ENCODE data around the gene METTL18. TPM values are rescaled to one million over a fixed set of nuclear protein-coding genes. Genes with fewer than 3 reads are reported as not detected.

Gene METTL18
- total RNA-seq, 4 donors from 2014 or later, result 1.2 to 5.5 (median 2.3) TPM

DNA sequence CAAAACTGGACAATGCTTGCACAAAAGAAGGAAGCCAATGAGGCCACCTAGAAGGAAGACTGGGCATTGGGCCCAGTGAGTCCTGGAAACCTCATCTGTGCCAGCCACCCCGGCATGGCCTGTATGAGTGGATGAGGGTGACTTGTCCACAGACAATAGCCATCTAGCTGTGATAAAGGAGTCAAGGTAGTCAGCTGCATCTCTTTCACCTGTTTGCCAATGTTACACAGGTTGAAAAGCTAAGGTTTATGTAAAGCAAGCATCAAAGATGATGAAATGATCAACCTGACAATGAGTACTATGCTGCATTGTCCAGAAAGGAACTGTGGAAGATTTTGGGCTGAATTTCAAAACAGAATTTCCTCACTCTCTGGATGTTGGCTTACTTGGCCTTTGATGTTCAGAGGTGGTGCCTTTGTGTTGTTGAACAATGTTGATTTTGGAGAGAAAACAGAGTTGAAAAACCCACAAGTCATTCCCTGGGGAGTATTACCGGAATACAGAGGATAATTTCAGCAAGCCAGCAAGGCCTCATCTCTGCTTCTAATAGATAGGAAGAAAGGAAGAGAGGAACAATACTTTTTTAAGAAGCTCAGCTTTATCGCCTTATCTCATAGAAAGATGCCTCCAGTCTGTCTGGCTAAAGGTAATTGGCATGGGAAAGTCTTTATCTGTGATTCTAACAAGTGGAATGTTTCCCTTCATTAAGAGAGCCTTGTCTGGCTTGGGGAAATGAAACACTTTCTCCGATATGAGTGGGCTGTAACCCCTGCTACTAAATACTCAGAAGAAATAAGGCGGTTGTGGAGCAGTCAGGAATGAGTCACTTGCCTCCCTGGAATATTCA, 49.5 kb downstream of the METTL18 start:
- H3K4me1 ChIP-seq, result peaks cover 6% of the 10 kb centered on the region
- DNase-seq (ENCODE audit: low spot score in 2 of 2), result no peak
- peaks cover 7% of the 10 kb centered on the region for H3K27me3 ChIP-seq
- no peak for TF ChIP-seq POLR2A (IDR thresholded peaks at IDR 0.05)
- TF ChIP-seq, protein P1, sequence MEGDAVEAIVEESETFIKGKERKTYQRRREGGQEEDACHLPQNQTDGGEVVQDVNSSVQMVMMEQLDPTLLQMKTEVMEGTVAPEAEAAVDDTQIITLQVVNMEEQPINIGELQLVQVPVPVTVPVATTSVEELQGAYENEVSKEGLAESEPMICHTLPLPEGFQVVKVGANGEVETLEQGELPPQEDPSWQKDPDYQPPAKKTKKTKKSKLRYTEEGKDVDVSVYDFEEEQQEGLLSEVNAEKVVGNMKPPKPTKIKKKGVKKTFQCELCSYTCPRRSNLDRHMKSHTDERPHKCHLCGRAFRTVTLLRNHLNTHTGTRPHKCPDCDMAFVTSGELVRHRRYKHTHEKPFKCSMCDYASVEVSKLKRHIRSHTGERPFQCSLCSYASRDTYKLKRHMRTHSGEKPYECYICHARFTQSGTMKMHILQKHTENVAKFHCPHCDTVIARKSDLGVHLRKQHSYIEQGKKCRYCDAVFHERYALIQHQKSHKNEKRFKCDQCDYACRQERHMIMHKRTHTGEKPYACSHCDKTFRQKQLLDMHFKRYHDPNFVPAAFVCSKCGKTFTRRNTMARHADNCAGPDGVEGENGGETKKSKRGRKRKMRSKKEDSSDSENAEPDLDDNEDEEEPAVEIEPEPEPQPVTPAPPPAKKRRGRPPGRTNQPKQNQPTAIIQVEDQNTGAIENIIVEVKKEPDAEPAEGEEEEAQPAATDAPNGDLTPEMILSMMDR (IDR thresholded peaks at IDR 0.05), result no peak
- no peak for TF ChIP-seq POLR2AphosphoS5 (IDR thresholded peaks at IDR 0.05)
- TF ChIP-seq EP300 (IDR thresholded peaks at IDR 0.05), result no peak
- 64% methylated on average over 5 of the region's 5 CpGs for WGBS
- no peaks in the 10 kb centered on the region for H3K36me3 ChIP-seq
- no peak overlapping the region for H3K4me3 ChIP-seq
- H3K27ac ChIP-seq, result no peak overlapping the region
- H3K9me3 ChIP-seq, result no peaks in the 10 kb centered on the region

Other genes with a start within 250 kb of the METTL18 start
- 1 to 10 TPM; 3.4 to 8.9 (median 5.4) TPM for gene F5, start 208.4 kb downstream of the METTL18 start, total RNA-seq
- 1 to 10 TPM in 3 of 4 donors, under 1 TPM in 1; 0.95 to 3.7 (median 2.6) TPM for gene SELP, start 164.8 kb downstream of the METTL18 start, total RNA-seq
- gene SELL, start 83.3 kb downstream of the METTL18 start, total RNA-seq, result under 1 TPM in 2 of 4 donors, not detected in 2; 0.47 to 0.60 TPM
- 1 to 10 TPM in 3 of 4 donors, under 1 TPM in 1; 0.32 to 3.3 (median 2.3) TPM for gene SELE, start 60.8 kb downstream of the METTL18 start, total RNA-seq
- 10 to 100 TPM; 10.8 to 18.3 (median 14.6) TPM for gene SCYL3, start 99.0 kb upstream of the METTL18 start, total RNA-seq